Measurements from ENCODE around the gene ERP27.

ERP27 gene

DNA sequence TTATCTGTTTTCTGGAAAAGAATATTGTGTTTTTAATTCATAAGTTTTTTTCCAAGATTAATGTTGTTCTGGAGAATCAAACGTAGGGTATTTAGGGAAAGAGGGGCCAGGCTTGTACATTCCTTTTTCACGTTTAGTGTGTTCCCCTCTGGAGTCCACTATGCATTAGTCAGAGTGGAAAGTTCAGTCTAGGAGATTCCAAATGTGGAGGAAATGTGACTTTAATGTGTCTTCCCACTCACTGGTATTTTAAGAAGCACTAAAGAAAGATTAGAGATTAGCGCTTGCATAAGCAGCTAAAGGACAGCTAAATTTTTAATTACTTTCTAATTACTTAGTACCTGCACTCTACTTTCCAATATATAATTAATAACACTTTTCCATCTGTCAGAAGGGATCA lies 30.1 kb upstream of the ERP27 start:
- CTCF ChIA-PET, result interaction anchor here (0.6 kb wide), 1 partner anchor 253 kb away, joined by 3 read pairs; the partner anchor contains the start of gene RERG
- POLR2A ChIA-PET, result no interaction called here
- Histone ChIP-seq H3K36me3 (ENCODE audit: control insufficient read depth in 2 of 2, insufficient read depth in 1 of 2, low read length in 2 of 2) (no peaks in the 10 kb centered on the region), H3K9me3 (ENCODE audit: control insufficient read depth, insufficient read depth, low read depth, low read length) (no peaks in the 10 kb centered on the region), H3K4me3 (ENCODE audit: low read depth, low read length) (no peak overlapping the region), H3K27ac (ENCODE audit: extremely low read depth, low read depth, low read length) (no peak overlapping the region), H3K4me1 (ENCODE audit: control insufficient read depth, insufficient read depth, low read length) (no peaks in the 10 kb centered on the region)
- TF ChIP-seq ZNF433 (tag by site-specific recombination; IDR thresholded peaks at IDR 0.05; ENCODE audit: low read depth) (no peak), ZNF843 (tag by site-specific recombination; IDR thresholded peaks at IDR 0.05) (no peak), ZIC2 (tag by site-specific recombination; IDR thresholded peaks at IDR 0.05) (no peak), ZNF157 (tag by site-specific recombination; IDR thresholded peaks at IDR 0.05) (no peak), GLIS1 (tag by site-specific recombination; IDR thresholded peaks at IDR 0.05) (no peak), ZEB2 (tag by site-specific recombination; IDR thresholded peaks at IDR 0.05) (no peak)

DNA sequence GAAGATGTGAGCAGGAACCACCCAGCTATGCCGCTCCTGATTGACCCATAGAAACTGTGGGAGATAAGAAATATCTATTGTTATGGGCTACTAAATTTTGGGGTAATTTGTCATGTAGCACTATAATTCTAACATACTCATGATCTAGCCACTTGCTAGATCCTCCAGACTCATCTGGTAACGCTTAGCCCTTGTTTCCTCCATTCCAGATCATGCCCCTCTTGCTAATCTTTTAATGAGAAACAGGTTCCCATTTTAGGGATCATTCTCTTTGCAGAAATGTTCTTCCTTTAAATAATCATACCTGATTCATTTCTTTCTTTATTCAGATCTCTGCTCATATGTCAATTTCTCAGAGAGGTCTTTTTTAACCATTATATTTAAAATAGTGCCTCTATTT lies 26.9 kb upstream of the ERP27 start:
- Histone ChIP-seq H3K9me3 (ENCODE audit: control insufficient read depth, insufficient read depth, low read depth, low read length) (no peaks in the 10 kb centered on the region), H3K27ac (ENCODE audit: extremely low read depth, low read depth, low read length) (no peak overlapping the region), H3K4me1 (ENCODE audit: control insufficient read depth, insufficient read depth, low read length) (no peaks in the 10 kb centered on the region), H3K36me3 (ENCODE audit: control insufficient read depth in 2 of 2, insufficient read depth in 1 of 2, low read length in 2 of 2) (no peaks in the 10 kb centered on the region), H3K4me3 (ENCODE audit: low read depth, low read length) (no peak overlapping the region)
- ChIA-PET CTCF (no interaction called here), POLR2A (no interaction called here)
- TF ChIP-seq, protein P1, sequence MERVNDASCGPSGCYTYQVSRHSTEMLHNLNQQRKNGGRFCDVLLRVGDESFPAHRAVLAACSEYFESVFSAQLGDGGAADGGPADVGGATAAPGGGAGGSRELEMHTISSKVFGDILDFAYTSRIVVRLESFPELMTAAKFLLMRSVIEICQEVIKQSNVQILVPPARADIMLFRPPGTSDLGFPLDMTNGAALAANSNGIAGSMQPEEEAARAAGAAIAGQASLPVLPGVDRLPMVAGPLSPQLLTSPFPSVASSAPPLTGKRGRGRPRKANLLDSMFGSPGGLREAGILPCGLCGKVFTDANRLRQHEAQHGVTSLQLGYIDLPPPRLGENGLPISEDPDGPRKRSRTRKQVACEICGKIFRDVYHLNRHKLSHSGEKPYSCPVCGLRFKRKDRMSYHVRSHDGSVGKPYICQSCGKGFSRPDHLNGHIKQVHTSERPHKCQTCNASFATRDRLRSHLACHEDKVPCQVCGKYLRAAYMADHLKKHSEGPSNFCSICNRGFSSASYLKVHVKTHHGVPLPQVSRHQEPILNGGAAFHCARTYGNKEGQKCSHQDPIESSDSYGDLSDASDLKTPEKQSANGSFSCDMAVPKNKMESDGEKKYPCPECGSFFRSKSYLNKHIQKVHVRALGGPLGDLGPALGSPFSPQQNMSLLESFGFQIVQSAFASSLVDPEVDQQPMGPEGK (tag by site-specific recombination; IDR thresholded peaks at IDR 0.05), result no peak
- TF ChIP-seq ZNF16 (tag by site-specific recombination; IDR thresholded peaks at IDR 0.05; ENCODE audit: low read depth) (no peak), ZNF239 (tag by site-specific recombination; IDR thresholded peaks at IDR 0.05) (no peak), ZNF837 (tag by site-specific recombination; IDR thresholded peaks at IDR 0.05) (no peak), ZNF76 (tag by site-specific recombination; IDR thresholded peaks at IDR 0.05; ENCODE audit: borderline replicate concordance, low read depth) (no peak), ZFP69B (tag by site-specific recombination; IDR thresholded peaks at IDR 0.05) (no peak), ZNF140 (tag by site-specific recombination; IDR thresholded peaks at IDR 0.05) (no peak), ZIC2 (tag by site-specific recombination; IDR thresholded peaks at IDR 0.05) (no peak), ZNF223 (tag by site-specific recombination; IDR thresholded peaks at IDR 0.05) (no peak), ZNF426 (tag by site-specific recombination; IDR thresholded peaks at IDR 0.05) (no peak), PBX3 (CRISPR knock-in tag; IDR thresholded peaks at IDR 0.05) (no peak), INSM2 (tag by site-specific recombination; IDR thresholded peaks at IDR 0.05) (no peak), ZNF624 (tag by site-specific recombination; IDR thresholded peaks at IDR 0.05) (no peak)

DNA sequence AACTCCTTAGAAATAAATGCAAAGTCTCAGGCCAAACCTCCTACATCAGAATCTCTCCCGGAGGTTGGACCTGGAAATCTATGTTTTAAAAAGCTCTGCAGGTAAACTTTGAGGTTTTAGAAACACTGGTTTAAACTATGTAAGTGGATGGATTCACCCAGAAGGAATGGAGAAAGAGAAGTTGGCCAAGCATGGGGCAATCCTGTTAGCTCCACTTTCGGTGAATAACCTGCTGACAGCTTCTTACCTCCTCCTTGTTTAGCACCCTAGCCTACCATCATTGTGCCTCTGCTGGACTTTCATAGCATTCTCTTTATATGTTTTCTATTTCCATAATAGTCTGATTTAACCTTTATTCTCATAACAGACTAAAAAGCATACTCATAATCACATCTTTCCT lies 26.1 kb upstream of the ERP27 start:
- ChIA-PET POLR2A (no interaction called here), CTCF (no interaction called here)
- H3K4me3 ChIP-seq (ENCODE audit: low read depth, low read length), result no peak overlapping the region
- no peaks in the 10 kb centered on the region for H3K36me3 ChIP-seq (ENCODE audit: control insufficient read depth in 2 of 2, insufficient read depth in 1 of 2, low read length in 2 of 2)
- H3K27ac ChIP-seq (ENCODE audit: extremely low read depth, low read depth, low read length), result no peak overlapping the region
- TF ChIP-seq, protein P2, sequence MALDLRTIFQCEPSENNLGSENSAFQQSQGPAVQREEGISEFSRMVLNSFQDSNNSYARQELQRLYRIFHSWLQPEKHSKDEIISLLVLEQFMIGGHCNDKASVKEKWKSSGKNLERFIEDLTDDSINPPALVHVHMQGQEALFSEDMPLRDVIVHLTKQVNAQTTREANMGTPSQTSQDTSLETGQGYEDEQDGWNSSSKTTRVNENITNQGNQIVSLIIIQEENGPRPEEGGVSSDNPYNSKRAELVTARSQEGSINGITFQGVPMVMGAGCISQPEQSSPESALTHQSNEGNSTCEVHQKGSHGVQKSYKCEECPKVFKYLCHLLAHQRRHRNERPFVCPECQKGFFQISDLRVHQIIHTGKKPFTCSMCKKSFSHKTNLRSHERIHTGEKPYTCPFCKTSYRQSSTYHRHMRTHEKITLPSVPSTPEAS (tag by site-specific recombination; IDR thresholded peaks at IDR 0.05), result no peak
- TF ChIP-seq PRDM1 (tag by site-specific recombination; IDR thresholded peaks at IDR 0.05) (no peak), MZF1 (tag by site-specific recombination; IDR thresholded peaks at IDR 0.05; ENCODE audit: borderline replicate concordance) (no peak)
- no peaks in the 10 kb centered on the region for H3K4me1 ChIP-seq (ENCODE audit: control insufficient read depth, insufficient read depth, low read length)
- H3K9me3 ChIP-seq (ENCODE audit: control insufficient read depth, insufficient read depth, low read depth, low read length), result no peaks in the 10 kb centered on the region

All from HEK293 (cell line).